G401 (cell line): ENCODE measurements around the gene TUBGCP2. TPM values are rescaled to one million over a fixed set of nuclear protein-coding genes. Genes with fewer than 3 reads are reported as not detected.

Source experiments
- DNase-seq: peaks from one replicate; pipeline ENCODE4 v3.0.0-alpha.2; 2015; ENCODE audit warnings: low spot score
- in situ Hi-C: cut with HindIII; loops from 2 replicates; pipeline ENCODE4 v1.10.0; 2016; ENCODE audit warnings: low sequenced_read_pairs, mixed read lengths
- total RNA-seq: library from RNA; depleted of rRNA; stranded (reverse); fragments of >200 nt; shearing (Covaris generic); gene quantifications from 2 replicates; pipeline ENCODE4 v1.2.3, GENCODE V29; 2014

TUBGCP2 gene
- total RNA-seq, 1 experiment from 2014 or later: 73.3 TPM

- in situ Hi-C loops: no loop called here
- DNase-seq: no peak
Observed at GRCh38 chr10:133259602-133259989, 49.1 kb downstream of the TUBGCP2 start.

GRCh38 chr10:133258818-133259601, 49.7 kb downstream of the TUBGCP2 start:
- DNase-seq: no peak
- in situ Hi-C loops: no loop called here

DNA sequence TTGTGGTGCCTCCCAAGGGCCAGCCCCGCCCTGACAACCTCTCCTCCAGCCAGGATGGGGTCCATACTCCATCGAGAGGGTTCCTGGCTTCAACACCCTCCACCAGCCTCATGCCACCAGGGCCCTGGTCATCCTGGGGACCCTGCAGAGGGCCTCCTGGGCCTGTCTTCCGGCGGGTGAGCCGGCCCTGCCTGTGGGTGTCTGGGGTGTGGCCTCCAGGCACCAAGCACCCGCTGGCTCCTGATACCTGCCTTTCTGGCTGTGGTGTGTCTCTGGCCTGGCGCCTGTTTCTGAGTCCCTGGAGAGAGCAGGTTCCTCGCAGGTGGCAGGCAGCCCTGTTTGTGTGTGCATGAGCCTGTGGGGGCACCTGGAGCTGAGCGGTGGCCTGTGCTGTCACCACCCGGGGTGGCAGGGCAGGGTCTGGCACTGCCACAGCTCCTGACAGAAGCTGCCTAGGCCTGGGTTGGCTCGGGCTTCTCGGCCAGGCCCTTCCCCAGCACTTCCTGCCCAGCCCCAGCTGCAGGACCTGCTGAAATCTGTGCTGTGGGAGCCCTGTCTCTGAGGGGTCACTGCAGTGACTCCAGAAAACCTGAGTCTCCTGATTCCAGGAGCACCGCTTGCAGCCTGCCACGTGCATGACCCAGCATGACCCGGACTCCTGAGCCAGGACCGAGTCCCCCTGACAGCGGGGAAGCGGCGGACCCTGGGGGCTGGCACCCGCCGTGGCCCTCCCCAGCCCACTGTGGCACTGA, 50.4 kb downstream of the TUBGCP2 start:
- no peak for DNase-seq
- in situ Hi-C loops: no loop called here

DNA sequence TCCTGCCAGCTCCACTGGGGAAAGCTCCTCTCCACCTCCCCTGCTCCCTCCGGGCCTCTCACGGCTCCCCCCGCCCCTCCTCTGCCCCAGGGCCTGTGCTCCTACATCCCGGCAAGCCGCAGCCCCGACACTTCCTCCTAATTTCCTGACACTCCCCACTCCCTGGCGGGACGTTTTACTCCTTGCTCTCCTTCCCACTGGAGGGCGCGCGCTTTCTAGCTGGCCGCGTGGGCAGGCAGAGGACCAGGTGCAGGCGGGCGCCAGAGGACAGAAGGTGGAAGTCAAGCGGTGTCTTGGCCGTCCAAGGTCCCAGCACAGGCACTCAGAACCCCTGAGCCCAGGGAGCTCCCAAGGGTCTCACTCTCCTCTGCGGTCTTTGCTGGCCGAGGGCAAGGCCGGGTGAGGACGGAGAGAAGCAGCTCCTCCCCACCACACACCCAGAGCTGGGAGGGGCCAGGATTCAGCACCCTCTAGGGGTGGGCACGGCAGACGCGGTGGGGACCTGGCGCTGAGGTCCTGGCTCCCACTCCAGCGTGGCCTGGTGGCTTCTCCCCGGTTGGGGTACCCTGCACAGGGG, 51.1 kb downstream of the TUBGCP2 start:
- peak; percentile 37 for DNase-seq
- in situ Hi-C loops: no loop called here

DNA sequence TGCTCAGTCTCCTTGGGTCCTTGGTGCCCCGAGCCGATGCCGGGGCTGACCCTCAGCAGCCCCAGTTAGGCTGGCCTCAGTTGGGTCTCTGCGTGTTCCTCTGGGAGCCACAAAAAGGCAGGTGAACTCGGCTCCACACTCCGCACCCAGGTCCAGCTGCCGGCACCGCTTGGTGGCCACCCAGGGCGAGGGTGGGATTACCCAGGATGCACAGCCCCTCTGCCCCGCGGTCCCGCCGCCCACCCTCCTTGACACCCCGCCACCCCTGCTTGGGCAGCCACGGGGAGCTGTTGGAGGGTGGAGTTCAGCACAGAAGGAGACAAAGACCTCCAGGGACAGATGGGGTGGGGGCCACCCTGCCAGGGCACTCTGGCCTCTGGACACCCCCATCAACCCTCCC, 53.3 kb downstream of the TUBGCP2 start:
- DNase-seq: no peak
- in situ Hi-C loops: no loop called here

DNA sequence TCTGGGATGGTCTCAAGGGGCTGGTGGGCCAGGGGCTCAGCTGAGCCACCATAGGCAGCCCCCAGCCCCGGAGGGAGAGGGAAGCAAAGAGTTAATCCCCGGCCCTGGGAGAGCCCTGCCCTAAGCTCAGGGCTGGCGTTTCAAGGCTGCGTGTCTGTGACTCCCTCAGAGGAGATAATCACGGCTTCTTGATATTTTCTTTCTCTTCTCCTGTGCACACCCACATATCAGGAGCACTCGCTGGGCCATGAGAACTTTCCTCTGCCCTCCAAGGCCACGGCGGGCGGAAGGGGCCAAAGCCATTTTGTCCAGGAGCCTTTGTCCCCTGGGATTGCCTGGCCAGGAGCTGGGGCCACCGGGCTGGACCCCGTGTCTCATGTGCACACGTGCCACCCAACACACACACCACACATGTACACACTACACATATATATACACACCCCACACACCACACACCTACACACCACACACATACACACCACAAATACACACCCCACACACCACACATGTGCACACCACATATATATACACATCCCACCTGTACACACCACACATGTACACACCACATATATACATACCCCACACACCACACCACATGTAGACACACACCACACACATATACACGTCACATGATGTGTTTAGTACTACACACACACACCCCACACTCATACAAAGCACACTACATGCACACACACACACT, 54.1 kb downstream of the TUBGCP2 start:
- in situ Hi-C loops: no loop called here
- no peak for DNase-seq

DNA sequence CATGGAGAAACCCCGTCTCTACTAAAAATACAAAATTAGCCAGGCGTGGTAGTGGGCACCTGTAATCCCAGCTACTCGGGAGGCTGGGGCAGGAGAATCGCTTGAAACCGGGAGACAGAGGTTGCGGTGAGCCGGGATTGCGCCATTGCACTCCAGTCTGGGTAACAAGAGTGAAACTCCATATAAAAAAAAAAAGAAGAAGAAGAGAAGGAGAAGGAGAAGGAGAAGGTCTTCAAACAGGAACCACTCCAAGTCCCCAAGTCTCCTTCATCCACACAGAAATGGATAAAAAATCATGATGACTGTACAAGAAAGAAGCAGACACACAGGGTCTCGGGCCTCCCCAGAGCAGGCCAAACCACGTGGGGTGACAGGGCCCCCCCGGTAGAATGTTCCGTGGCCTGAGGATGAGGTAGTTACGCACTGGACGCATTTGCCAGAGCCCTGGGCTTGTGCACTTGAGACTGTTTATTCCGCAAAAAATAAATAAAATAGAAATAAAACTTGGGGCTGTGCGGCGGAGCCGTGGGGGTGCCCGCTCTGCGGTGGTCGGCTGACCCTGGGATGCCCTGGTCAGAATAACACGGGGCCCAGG, 55.2 kb downstream of the TUBGCP2 start:
- in situ Hi-C loops: no loop called here

DNA sequence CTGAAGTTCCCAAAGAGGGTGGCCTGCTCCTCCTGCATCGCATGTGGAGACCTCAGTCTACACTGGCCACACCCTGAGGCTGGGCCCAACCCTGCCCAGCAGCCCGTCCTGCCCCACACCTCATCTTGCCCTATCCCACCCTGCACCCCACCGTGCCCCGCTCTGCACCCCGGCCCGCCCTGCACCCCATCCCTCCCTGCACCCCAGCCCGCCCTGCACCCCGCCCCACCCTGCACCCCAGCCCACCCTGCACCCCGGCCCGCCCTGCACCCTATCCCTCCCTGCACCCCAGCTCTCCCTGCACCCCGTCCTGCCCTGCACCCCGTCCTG, 56.5 kb downstream of the TUBGCP2 start:
- in situ Hi-C loops: no loop called here
- no peak for DNase-seq

More for the DNA sequence above, 55.2 kb downstream of the TUBGCP2 start:
- no peak for DNase-seq

DNA sequence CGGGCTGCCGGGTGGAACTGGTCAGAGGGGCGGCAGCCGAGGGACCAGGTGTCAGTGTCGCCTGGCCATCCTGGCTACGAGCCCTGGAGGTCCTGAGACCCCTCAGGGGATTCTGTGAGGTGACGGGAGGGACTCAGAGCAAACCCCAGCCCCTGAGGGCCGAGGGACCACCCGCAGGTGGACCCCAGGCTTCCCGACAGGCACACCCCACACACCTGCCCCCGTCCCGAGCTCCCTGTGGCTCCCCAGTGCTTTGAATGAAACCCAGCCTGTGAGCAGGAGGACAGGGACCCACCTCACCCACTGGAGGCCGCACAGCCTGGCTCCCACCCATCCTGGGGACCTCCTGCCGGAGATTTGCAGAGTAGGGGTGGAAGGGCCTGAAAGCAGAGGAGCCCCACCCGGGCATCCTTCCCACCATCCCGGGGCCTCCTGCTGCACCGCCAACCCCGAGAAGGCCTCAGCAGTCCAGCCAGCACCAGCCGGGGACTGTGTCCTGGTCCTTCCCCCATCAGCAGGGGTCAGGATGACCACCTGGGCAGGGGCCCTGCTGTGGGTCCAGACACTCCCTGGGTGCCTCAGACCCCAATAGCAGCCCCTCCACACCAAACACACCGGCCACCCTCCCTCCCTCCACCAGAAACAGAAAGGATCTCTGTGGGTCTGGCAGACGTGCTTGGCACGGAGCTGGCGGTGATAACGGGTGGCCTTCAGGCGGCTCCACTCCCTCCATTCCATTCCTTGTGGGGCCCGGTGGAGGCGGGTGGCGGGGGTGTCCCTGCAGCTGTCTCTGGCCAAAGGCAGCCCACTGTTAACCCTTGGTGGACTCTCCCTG, 57.1 kb downstream of the TUBGCP2 start:
- in situ Hi-C loops: no loop called here

DNA sequence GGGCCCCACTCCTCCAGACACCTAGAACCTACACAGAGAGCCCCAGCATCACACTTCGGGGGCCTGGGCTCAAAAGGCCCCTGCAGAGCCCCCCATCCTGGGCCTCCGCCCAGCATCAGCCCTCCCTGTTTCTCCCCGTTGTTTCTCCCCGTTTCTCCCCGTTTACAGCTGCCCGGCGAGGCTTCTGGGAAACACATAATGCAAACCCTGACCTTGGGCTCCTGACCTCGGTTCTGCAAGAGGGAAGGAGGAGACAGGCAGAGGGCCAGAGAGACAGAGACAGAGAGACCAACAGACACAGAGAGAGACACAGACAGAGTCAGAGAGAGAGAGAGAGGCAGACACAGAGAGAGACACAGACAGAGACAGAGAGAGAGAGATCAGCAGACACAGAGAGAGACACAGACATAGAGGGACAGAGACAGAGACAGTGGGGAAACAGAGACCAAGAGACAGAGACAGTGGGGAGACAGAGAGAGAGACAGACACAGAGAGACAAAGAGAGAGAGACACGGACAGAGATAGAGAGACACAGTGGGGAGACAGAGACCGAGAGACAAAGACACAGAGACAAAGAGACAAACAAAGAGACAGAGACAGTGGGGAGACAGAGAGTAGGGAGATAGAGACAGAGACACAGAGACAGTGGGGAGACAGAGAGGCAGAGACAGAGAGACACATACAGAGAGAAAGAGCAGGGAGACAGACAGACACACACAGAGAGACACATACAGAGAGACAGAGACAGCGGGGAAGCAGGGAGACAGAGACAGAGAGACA, 58.5 kb downstream of the TUBGCP2 start:
- DNase-seq: no peak
- in situ Hi-C loops: no loop called here

More for the DNA sequence above, 57.1 kb downstream of the TUBGCP2 start:
- DNase-seq: no peak

DNA sequence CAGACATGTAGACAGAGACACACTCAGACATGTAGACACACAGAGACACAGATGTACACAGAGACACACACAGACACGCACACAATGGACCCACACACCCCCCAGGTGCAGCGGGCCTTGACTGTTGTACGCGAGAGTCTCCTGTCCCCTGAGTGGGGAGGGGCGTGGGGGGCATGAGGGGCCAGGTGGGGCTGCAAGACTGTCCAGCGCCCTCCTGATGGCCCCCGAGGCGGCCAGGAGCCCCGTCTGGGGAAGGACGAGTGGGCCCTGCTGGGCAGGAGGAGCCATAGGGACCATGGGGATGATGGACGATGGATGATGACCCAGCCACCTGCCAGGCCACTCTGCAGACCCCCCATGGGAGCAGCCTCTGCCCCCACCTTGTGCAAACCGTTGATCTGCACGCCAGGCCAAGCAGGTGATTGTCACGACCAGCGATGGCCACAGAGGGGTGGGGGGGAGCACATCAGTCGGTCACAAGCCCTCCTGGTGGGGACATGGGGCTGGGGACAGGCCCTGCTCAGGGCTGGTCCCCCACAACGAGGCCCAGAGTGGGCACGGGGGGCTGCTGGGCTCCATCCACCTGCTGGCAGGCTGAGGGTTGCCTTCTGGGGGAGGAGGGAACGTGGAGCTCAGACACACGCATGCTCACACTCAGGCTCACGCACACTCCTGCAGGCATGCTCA, 59.4 kb downstream of the TUBGCP2 start:
- in situ Hi-C loops: no loop called here
- DNase-seq: no peak

DNA sequence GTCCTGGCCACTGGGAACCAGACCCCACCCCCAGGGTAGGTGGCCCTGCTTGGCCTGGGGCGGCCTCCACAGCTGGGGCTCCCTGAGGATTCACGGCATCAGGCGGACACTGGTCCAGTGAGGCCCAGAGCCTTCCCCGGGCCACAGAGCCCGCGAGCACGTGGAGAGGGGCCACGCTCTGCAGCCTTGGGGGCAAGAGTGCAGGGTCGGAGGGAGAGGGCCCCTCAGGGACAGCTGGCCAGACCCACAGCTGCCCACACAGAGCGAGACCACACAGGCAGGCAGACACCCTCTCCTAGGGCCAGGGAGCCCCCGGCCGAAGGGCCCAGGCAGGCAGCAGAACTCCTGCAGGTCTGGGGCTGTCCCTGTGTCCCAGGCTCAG, 60.3 kb downstream of the TUBGCP2 start:
- no peak for DNase-seq
- in situ Hi-C loops: no loop called here

DNA sequence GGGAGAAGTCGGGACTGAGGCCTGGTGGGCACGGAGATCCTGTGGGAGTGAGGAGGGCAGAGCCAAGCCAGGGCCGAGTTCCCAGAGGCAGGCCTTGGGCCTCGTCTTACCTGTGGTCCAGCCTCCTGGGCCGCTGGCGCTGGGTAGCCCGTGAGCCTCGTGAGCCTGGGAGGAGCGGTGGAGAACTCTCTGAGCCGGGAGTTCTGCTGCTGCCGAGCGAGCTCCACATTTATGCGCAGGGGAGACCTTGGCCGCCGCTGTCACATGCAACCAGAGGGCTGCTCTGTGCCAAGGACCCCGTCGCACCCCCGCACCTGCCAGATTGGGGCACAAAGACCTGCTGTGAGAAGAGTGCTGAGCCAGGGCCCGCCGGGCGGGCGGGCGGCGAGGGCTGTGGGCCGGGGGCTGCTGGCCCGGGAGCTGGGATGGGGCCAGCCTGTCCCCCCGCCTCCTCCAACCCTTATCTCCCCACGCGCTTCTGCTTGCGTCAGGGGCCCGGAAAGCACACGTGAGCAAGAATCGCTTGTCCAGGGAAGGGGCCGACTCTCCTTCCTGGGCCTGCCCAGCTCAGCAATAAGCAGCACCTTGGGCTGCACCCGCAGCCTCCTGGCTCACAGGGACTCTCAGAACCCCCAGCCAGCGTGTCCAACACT, 60.9 kb downstream of the TUBGCP2 start:
- no peak for DNase-seq

GRCh38 chr10:133246236-133246626, 62.4 kb downstream of the TUBGCP2 start:
- in situ Hi-C loops: no loop called here

More for the DNA sequence above, 60.9 kb downstream of the TUBGCP2 start:
- in situ Hi-C loops: no loop called here

GRCh38 chr10:133245439-133246235, 63.0 kb downstream of the TUBGCP2 start:
- in situ Hi-C loops: no loop called here
- no peak for DNase-seq

More at GRCh38 chr10:133246236-133246626, 62.4 kb downstream of the TUBGCP2 start:
- DNase-seq: no peak

- in situ Hi-C loops: no loop called here
- no peak for DNase-seq
Observed at GRCh38 chr10:133243593-133243992, 65.1 kb downstream of the TUBGCP2 start.
